GM19035 (cell line): ENCODE measurements around the gene ECPAS.
A peak's percentile ranks its signal among the peaks of the same experiment; 100 is the strongest.
"Not testable (repeated sequence)": the region's sequence is repeated elsewhere in the genome, so short reads cannot be mapped to it uniquely, and the experiment has no call there.

Source experiments
- ATAC-seq: cut with Tn5 transposase; IDR thresholded peaks from one replicate; pipeline ENCODE4 v1.9.1; 2021; ENCODE audit not compliant: unreplicated experiment

The ECPAS gene

GRCh38 chr9:111414406-111414805 lies 69.8 kb downstream of the ECPAS start:
- no peak for ATAC-seq

- no peak for ATAC-seq
Observed at GRCh38 chr9:111413996-111414395, 70.2 kb downstream of the ECPAS start.

GRCh38 chr9:111412280-111412679 lies 71.9 kb downstream of the ECPAS start:
- no peak for ATAC-seq

- no peak for ATAC-seq
Observed at GRCh38 chr9:111411266-111411665, 72.9 kb downstream of the ECPAS start.

- ATAC-seq = no peak
Observed at GRCh38 chr9:111407813-111408212, 76.4 kb downstream of the ECPAS start.

GRCh38 chr9:111405701-111406100 lies 78.5 kb downstream of the ECPAS start:
- no peak for ATAC-seq

GRCh38 chr9:111401486-111401885 lies 82.7 kb downstream of the ECPAS start:
- not testable (repeated sequence) for ATAC-seq

GRCh38 chr9:111400564-111400898 lies 83.7 kb downstream of the ECPAS start:
- no peak for ATAC-seq

- no peak for ATAC-seq
Observed at GRCh38 chr9:111399772-111400563, 84.2 kb downstream of the ECPAS start.

GRCh38 chr9:111399211-111399739 lies 84.9 kb downstream of the ECPAS start:
- ATAC-seq = no peak

GRCh38 chr9:111393971-111394370 lies 90.2 kb downstream of the ECPAS start:
- ATAC-seq = no peak

GRCh38 chr9:111389406-111389805 lies 94.8 kb downstream of the ECPAS start:
- ATAC-seq = no peak

GRCh38 chr9:111386386-111386785 lies 97.8 kb downstream of the ECPAS start:
- ATAC-seq = peak; percentile 53

- ATAC-seq = no peak
Observed at GRCh38 chr9:111381006-111381405, 103.2 kb downstream of the ECPAS start.

GRCh38 chr9:111375817-111376564 lies 108.2 kb downstream of the ECPAS start:
- ATAC-seq = no peak

GRCh38 chr9:111375062-111375461 lies 109.1 kb downstream of the ECPAS start:
- no peak for ATAC-seq

- ATAC-seq = no peak
Observed at GRCh38 chr9:111372297-111372696, 111.9 kb downstream of the ECPAS start.

GRCh38 chr9:111366978-111367377 lies 117.2 kb downstream of the ECPAS start:
- no peak for ATAC-seq

GRCh38 chr9:111362526-111362925 lies 121.7 kb downstream of the ECPAS start:
- no peak for ATAC-seq

- ATAC-seq = no peak
Observed at GRCh38 chr9:111360881-111361280, 123.3 kb downstream of the ECPAS start.

GRCh38 chr9:111356481-111357244 lies 127.5 kb downstream of the ECPAS start:
- ATAC-seq = no peak
